Body of pancreas (tissue), 4 donors: ENCODE data around the gene NOTCH4. TPM values are rescaled to one million over a fixed set of nuclear protein-coding genes. Genes with fewer than 3 reads are reported as not detected.

Experiments
- ATAC-seq: fragments of 150-250 bp; one replicate; pipeline ENCODE4 v1.9.1; 2016
- DNase-seq, 4 donors: peaks; one replicate each; pipeline ENCODE4 v3.0.0-alpha.2; 2019
- H3K27ac ChIP-seq, 4 donors: fragments of 200-600 bp; sonication (generic); 1 replicate in 3 of 4; 2 replicates in 1 of 4; pipeline versions ENCODE4 v1.5.1 to v1.6.1; 2016 to 2019; ENCODE audit warnings: mild to moderate bottlenecking in 1 of 4, mixed read lengths in 1 of 4, moderate library complexity in 1 of 4
- H3K27me3 ChIP-seq, 2 donors: fragments of 200-600 bp; sonication (generic); one replicate each; pipeline ENCODE4 v1.6.0; 2016; ENCODE audit warnings: mild to moderate bottlenecking in 1 of 2
- H3K36me3 ChIP-seq, 2 donors: fragments of 200-600 bp; sonication (generic); replicated peaks in 1 of 2; 2 replicates each; pipeline ENCODE4 v1.5.1; 2016; ENCODE audit warnings: low read depth in 2 of 2; ENCODE audit not compliant: insufficient read depth in 1 of 2
- H3K4me1 ChIP-seq: fragments of 200-600 bp; sonication (generic); one replicate; pipeline ENCODE4 v1.6.0; 2016
- H3K4me3 ChIP-seq, 2 donors: fragments of 200-600 bp; sonication (generic); 1 replicate in 1 of 2; 2 replicates in 1 of 2; pipeline ENCODE4 v1.5.1; 2016 to 2019
- H3K9me3 ChIP-seq, 3 donors: fragments of 200-600 bp; sonication (generic); 1 replicate in 2 of 3; 2 replicates in 1 of 3; pipeline ENCODE4 v1.5.1; 2016
- CTCF ChIP-seq, 7 experiments: fragments of 450-650 bp in 4 of 7; fragments of 200-600 bp in 3 of 7; sonication (generic) in 3 of 7; IDR thresholded peaks; one replicate each; pipeline ENCODE4 v1.5.1; 2016 to 2019; ENCODE audit warnings: antibody characterized with exemption in 7 of 7
- POLR2A ChIP-seq, 3 donors: fragments of 450-650 bp; IDR thresholded peaks; one replicate each; pipeline ENCODE4 v1.6.1; 2016; ENCODE audit warnings: antibody characterized with exemption in 3 of 3, mild to moderate bottlenecking in 2 of 3
- WGBS, 2 donors: methylation state at CpG; one replicate each; pipeline ENCODE4 v1.1.5; 2017; 5-methylcytosine and 5-hydroxymethylcytosine counted together
- intact Hi-C: fragments of 100-400 bp; cut with DNase I; formaldehyde crosslinking; loops from one replicate; pipeline ENCODE4 v1.15.1; 2023
- total RNA-seq, 2 donors: library from RNA; depleted of rRNA; stranded (reverse); fragments of >200 nt; gene quantifications; one replicate each; pipeline ENCODE4 v1.1.0, GENCODE V29; 2016

NOTCH4 gene
- total RNA-seq, 2 donors from 2014 or later, result 10.6 to 48.1 TPM

DNA sequence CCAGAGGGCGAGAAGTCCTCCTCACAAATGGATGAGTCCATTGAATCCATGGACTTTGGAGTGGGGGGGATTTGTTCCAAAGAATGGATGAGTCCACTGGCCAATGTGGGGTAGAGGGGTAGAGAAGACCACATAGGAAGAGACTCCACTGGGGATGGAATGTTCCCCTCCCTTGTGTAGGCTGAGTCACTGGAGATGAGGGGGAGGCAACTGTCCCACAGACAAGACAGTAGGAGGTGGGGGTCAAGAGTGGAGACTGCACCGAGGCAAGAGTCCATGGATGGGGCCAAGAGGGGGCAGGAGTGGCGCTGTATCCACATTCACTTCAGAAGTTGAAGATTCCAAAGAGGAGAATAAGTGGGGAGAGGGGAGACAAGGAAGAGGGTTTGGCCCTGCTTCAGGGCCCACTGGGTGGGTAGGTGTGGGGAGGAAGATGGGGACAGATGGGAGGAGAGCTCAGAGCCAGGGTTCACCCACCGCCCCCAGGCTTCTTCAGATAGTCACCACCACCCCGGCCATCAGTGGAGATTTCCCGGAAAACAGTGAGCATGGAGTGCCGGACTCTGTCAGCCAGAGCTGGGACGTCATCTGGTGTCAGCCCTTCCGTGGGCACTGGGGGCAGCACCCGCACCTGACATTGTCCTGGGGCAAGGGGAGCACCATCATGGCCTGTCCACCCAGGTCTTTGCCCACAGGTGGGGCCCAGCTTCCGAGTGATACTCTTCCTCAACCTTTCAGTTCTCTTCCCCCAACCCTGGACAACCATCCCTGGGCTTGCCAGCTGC is 54.9 kb downstream of the NOTCH4 start:
- ATAC-seq, result no peak
- no peak for DNase-seq
- Histone ChIP-seq H3K27ac (no peak overlapping the region), H3K4me3 (no peak overlapping the region), H3K4me1 (no peaks in the 10 kb centered on the region), H3K9me3 (no peaks in the 10 kb centered on the region), H3K36me3 (peaks cover 0 to 1% of the 10 kb centered on the region in 2 donors), H3K27me3 (no peaks in the 10 kb centered on the region)
- intact Hi-C loops, result no loop called here
- 80 to 90% methylated on average over 7 to 11 of the region's 11 CpGs for WGBS, 2 donors
- TF ChIP-seq POLR2A (IDR thresholded peaks at IDR 0.05) (no peak), CTCF (IDR thresholded peaks at IDR 0.05) (no peak)

GRCh38 chr6:32168350-32168749 is 55.5 kb downstream of the NOTCH4 start:
- H3K9me3 ChIP-seq, result no peaks in the 10 kb centered on the region
- WGBS, 2 donors, result 75 to 89% methylated on average over 2 of the region's 2 CpGs
- H3K27ac ChIP-seq, result no peak overlapping the region
- peaks cover 0 to 1% of the 10 kb centered on the region in 2 donors for H3K36me3 ChIP-seq
- no peaks in the 10 kb centered on the region for H3K27me3 ChIP-seq
- TF ChIP-seq POLR2A (IDR thresholded peaks at IDR 0.05) (no peak), CTCF (IDR thresholded peaks at IDR 0.05) (no peak)
- intact Hi-C loops, result no loop called here
- H3K4me3 ChIP-seq, result no peak overlapping the region
- H3K4me1 ChIP-seq, result no peaks in the 10 kb centered on the region
- no peak for ATAC-seq
- no peak for DNase-seq

- H3K4me3 ChIP-seq, result no peak overlapping the region
- 39 to 41% methylated on average over 6 of the region's 6 CpGs for WGBS, 2 donors
- no peaks in the 10 kb centered on the region for H3K27me3 ChIP-seq
- TF ChIP-seq POLR2A (IDR thresholded peaks at IDR 0.05) (no peak), CTCF (IDR thresholded peaks at IDR 0.05) (no peak)
- intact Hi-C loops, result no loop called here
- no peaks in the 10 kb centered on the region for H3K4me1 ChIP-seq
- DNase-seq (no peak), ATAC-seq (no peak)
- H3K27ac ChIP-seq, result no peak overlapping the region
- H3K36me3 ChIP-seq, result peaks cover 0 to 1% of the 10 kb centered on the region in 2 donors
- H3K9me3 ChIP-seq, result no peaks in the 10 kb centered on the region
Observed at GRCh38 chr6:32167761-32168262, 56.1 kb downstream of the NOTCH4 start.

DNA sequence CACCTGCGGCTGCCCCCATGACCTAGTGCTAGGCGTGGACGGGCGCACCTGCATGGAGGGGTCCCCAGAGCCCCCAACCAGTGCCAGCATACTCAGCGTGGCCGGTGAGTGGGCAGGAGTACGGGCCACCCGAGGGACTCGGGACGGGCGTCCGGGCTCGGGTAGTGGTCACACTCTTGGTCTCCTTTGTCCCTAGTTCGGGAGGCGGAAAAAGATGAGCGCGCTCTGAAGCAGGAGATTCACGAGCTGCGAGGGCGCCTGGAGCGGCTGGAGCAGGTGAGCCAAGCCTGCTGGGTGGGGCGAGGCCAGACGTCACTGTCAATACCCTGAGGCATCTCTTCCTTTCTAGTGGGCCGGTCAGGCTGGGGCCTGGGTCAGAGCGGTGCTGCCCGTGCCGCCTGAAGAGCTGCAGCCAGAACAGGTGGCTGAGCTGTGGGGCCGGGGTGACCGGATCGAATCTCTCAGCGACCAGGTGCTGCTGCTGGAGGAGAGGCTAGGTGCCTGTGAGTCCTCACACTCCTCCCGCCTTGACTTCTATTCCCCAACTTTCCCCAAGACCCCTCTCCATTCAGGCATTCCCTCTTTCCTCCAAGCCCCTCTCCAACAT is 56.6 kb downstream of the NOTCH4 start:
- H3K4me3 ChIP-seq, result no peak overlapping the region
- H3K27ac ChIP-seq, result no peak overlapping the region
- 92% methylated on average over 10 to 31 of the region's 32 CpGs for WGBS, 2 donors
- no peak for TF ChIP-seq POLR2A (IDR thresholded peaks at IDR 0.05)
- TF ChIP-seq CTCF (IDR thresholded peaks at IDR 0.05), result no peak
- no peak for DNase-seq
- intact Hi-C loops, result no loop called here
- H3K27me3 ChIP-seq, result no peaks in the 10 kb centered on the region
- ATAC-seq, result no peak
- H3K9me3 ChIP-seq, result no peaks in the 10 kb centered on the region
- no peaks in the 10 kb centered on the region for H3K4me1 ChIP-seq
- H3K36me3 ChIP-seq, result peaks cover 0 to 1% of the 10 kb centered on the region in 2 donors
